Mesenchymal stem cell (in vitro differentiated cells and primary cell): ENCODE data around the gene PLEKHM2.

Experiments
- DNase-seq: peaks from one replicate; pipeline ENCODE4 v3.0.0-alpha.2; 2013
- H2AFZ ChIP-seq: one replicate; pipeline ENCODE4 v1.6.1; 2013; ENCODE audit warnings: low read depth, mild to moderate bottlenecking, control low read depth, inconsistent platforms, low read length, moderate library complexity
- H2AK5ac ChIP-seq: 2 replicates; pipeline ENCODE4 v1.6.1; 2013; ENCODE audit warnings: low read length, moderate library complexity, mild to moderate bottlenecking, inconsistent platforms; ENCODE audit not compliant: severe bottlenecking
- H2BK120ac ChIP-seq: one replicate; pipeline ENCODE4 v1.6.1; 2013; ENCODE audit warnings: low read depth, mild to moderate bottlenecking, inconsistent platforms, low read length, moderate library complexity
- H2BK12ac ChIP-seq, 2 experiments: one replicate each; pipeline ENCODE4 v1.6.1; 2013; ENCODE audit warnings: inconsistent platforms in 2 of 2, low read length in 2 of 2, mild to moderate bottlenecking in 2 of 2, moderate library complexity in 2 of 2, control low read depth in 1 of 2
- H2BK15ac ChIP-seq: one replicate; pipeline ENCODE4 v1.6.1; 2013; ENCODE audit warnings: mild to moderate bottlenecking, low read depth, inconsistent platforms; ENCODE audit not compliant: poor library complexity, severe bottlenecking
- H2BK5ac ChIP-seq: 2 replicates; pipeline ENCODE4 v1.6.1; 2013; ENCODE audit warnings: low read depth, mild to moderate bottlenecking, low read length, control low read depth, inconsistent platforms; ENCODE audit not compliant: poor library complexity, severe bottlenecking
- H3K14ac ChIP-seq, 2 experiments: one replicate each; pipeline ENCODE4 v1.6.1; 2013; ENCODE audit warnings: inconsistent platforms in 2 of 2, low read length in 2 of 2, control low read depth in 1 of 2, mild to moderate bottlenecking in 1 of 2, moderate library complexity in 1 of 2
- H3K18ac ChIP-seq, 2 experiments: one replicate each; pipeline ENCODE4 v1.6.1; 2013; ENCODE audit warnings: inconsistent platforms in 2 of 2, low read length in 2 of 2, control low read depth in 1 of 2, low read depth in 1 of 2, mild to moderate bottlenecking in 1 of 2
- H3K23ac ChIP-seq, 2 experiments: one replicate each; pipeline ENCODE4 v1.6.1; 2013; ENCODE audit warnings: inconsistent platforms in 2 of 2, low read length in 2 of 2, mild to moderate bottlenecking in 2 of 2, moderate library complexity in 2 of 2, control low read depth in 1 of 2
- H3K27ac ChIP-seq: 2 replicates; pipeline ENCODE4 v1.5.1; 2013; ENCODE audit warnings: mild to moderate bottlenecking, moderate library complexity, low read length, control low read depth, inconsistent platforms; ENCODE audit not compliant: poor library complexity, severe bottlenecking
- H3K27me3 ChIP-seq, 2 experiments: 2 replicates each; pipeline versions ENCODE4 v1.6.1 to v1.7.0; 2013; ENCODE audit warnings: low read length in 2 of 2, mild to moderate bottlenecking in 2 of 2, moderate library complexity in 2 of 2, control low read depth in 1 of 2, inconsistent platforms in 1 of 2; ENCODE audit not compliant: control insufficient read depth in 1 of 2, insufficient read depth in 1 of 2
- H3K36me3 ChIP-seq, 2 experiments: 2 replicates each; pipeline versions ENCODE4 v1.6.1 to v1.7.0; 2013; ENCODE audit warnings: low read length in 2 of 2, control low read depth in 1 of 2, inconsistent platforms in 1 of 2, low read depth in 1 of 2, mild to moderate bottlenecking in 1 of 2; ENCODE audit not compliant: insufficient read depth in 2 of 2, control insufficient read depth in 1 of 2
- H3K4ac ChIP-seq, 2 experiments: one replicate each; pipeline ENCODE4 v1.6.1; 2013; ENCODE audit warnings: inconsistent platforms in 2 of 2, low read length in 2 of 2, mild to moderate bottlenecking in 2 of 2, moderate library complexity in 2 of 2, control low read depth in 1 of 2, low read depth in 1 of 2
- H3K4me1 ChIP-seq: 2 replicates; pipeline ENCODE4 v1.6.1; 2013; ENCODE audit warnings: low read depth, low read length, control low read depth; ENCODE audit not compliant: control insufficient read depth, insufficient read depth
- H3K4me2 ChIP-seq: 2 replicates; pipeline ENCODE4 v1.6.1; 2013; ENCODE audit warnings: low read length, mild to moderate bottlenecking, inconsistent platforms; ENCODE audit not compliant: poor library complexity, severe bottlenecking
- H3K4me3 ChIP-seq, 2 experiments: 2 replicates each; pipeline versions ENCODE4 v1.5.1 to v1.7.0; 2013; ENCODE audit warnings: low read length in 2 of 2, mild to moderate bottlenecking in 2 of 2, control low read depth in 1 of 2, low read depth in 1 of 2; ENCODE audit not compliant: insufficient read depth in 1 of 2
- H3K79me1 ChIP-seq: replicated peaks from 2 replicates; pipeline ENCODE4 v1.6.1; 2013; ENCODE audit warnings: mild to moderate bottlenecking, control low read depth, low read length, inconsistent platforms; ENCODE audit not compliant: poor library complexity, severe bottlenecking
- H3K9ac ChIP-seq: 2 replicates; pipeline ENCODE4 v1.7.0; 2013; ENCODE audit warnings: mild to moderate bottlenecking, low read length, moderate library complexity
- H3K9me3 ChIP-seq: 2 replicates; pipeline ENCODE4 v1.7.0; 2013; ENCODE audit warnings: mild to moderate bottlenecking, low read length; ENCODE audit not compliant: control insufficient read depth
- H4K8ac ChIP-seq: one replicate; pipeline ENCODE4 v1.6.1; 2013; ENCODE audit warnings: inconsistent platforms, mild to moderate bottlenecking, low read length, moderate library complexity
- H4K91ac ChIP-seq: one replicate; pipeline ENCODE4 v1.6.1; 2013; ENCODE audit warnings: mild to moderate bottlenecking, low read length, inconsistent platforms
- WGBS: methylation state at CpG from one replicate; pipeline ENCODE4 v1.1.7; 2013; ENCODE audit warnings: mixed read lengths; 5-methylcytosine and 5-hydroxymethylcytosine counted together

PLEKHM2 gene

DNA sequence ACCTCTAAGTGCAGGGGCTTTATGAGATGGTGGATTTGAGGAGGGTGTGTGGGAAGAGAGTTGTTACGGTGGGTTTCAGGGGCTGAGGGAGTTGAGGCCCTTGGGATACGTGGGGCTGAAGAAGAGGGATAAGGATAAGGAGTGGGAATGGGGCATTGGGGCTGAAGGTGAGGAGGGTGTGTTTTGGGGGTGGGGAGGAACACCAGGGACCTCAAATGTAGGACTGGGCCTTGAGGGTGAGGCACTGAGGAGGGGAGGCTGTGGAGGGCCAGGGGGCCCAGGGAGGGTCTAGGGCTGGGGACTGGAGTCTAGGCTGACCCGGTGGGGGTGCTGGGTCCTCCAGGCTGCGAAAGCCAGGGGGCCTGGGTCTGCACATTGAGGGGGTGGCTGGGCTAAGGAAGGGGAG lies 1.2 kb upstream of the PLEKHM2 start:
- Histone ChIP-seq H2BK12ac (peak overlapping the region in 1 of 2 experiments; percentile 15), H3K23ac (peak overlapping the region in 1 of 2 experiments; percentile 50), H4K91ac (no peak overlapping the region), H2BK5ac (no peak overlapping the region), H3K4me2 (no peak overlapping the region), H2AFZ (no peak overlapping the region), H3K4me3 (no peak overlapping the region), H3K36me3 (peaks cover 0 to 7% of the 10 kb centered on the region in 2 experiments), H3K4me1 (peaks cover 16% of the 10 kb centered on the region), H3K9ac (peak overlapping the region; percentile 99), H4K8ac (peak overlapping the region; percentile 32), H2BK120ac (no peak overlapping the region), H2AK5ac (peak overlapping the region; percentile 7), H3K27ac (no peak overlapping the region), H3K79me1 (peaks cover 4% of the 10 kb centered on the region), H3K4ac (no peak overlapping the region), H3K9me3 (no peaks in the 10 kb centered on the region), H3K18ac (no peak overlapping the region), H3K27me3 (no peaks in the 10 kb centered on the region), H2BK15ac (no peak overlapping the region), H3K14ac (no peak overlapping the region)
- WGBS = 97% methylated on average over 4 of the region's 4 CpGs
- no peak for DNase-seq

DNA sequence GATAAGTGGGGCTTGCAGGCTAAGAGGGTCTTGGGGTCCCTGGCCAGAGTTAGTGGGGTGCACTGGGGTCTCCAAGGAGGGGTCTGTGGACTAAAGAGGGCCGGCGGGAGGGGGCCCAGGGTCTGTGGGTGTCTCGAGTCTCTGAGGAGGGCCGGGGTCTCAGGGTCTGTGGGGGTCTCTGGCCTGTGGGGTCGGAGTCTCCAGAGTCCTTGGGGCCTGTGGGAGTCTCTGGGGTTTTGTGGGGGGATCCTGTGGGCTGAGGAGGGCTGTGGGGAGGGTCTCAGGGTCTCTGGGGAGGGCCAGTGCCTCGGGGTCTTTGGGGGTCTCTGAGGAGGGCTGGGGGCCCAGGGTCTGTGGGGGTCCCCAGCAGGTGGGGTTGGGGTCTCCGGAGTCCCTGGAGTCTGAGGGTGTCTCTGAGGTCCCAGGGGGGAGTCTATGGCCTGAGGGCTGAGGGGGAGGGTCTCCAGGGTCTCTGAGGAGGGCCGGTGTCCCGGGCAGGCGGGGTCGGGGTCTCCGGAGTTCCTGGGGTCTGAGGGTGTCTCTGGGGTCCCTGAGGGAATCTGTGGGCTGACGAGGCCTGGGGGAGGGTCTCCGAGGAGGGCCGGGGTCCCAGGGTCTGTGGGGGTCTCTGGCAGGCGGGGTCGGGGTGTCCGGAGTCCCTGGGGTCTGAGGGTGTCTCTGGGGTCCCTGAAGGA lies 628 bp upstream of the PLEKHM2 start:
- H3K36me3 ChIP-seq = peaks cover 0 to 10% of the 10 kb centered on the region in 2 experiments
- peak overlapping the region; percentile 79 to 83 for H3K4me3 ChIP-seq
- H2BK120ac ChIP-seq = peak overlapping the region; percentile 99
- H3K4ac ChIP-seq = peak overlapping the region; percentile 95 to 99
- peak overlapping the region; percentile 26 for H3K27ac ChIP-seq
- peak overlapping the region in 1 of 2 experiments; percentile 50 for H3K23ac ChIP-seq
- H3K9ac ChIP-seq = peak overlapping the region; percentile 99
- peak overlapping the region; percentile 99 for H4K8ac ChIP-seq
- H2BK5ac ChIP-seq = peak overlapping the region; percentile 87
- H3K27me3 ChIP-seq = no peaks in the 10 kb centered on the region
- H4K91ac ChIP-seq = peak overlapping the region; percentile 85
- peaks cover 16% of the 10 kb centered on the region for H3K4me1 ChIP-seq
- no peak overlapping the region for H2AFZ ChIP-seq
- peak overlapping the region in 1 of 2 experiments; percentile 35 for H2BK12ac ChIP-seq
- H3K18ac ChIP-seq = peak overlapping the region; percentile 90 to 99
- peak overlapping the region; percentile 96 for H2AK5ac ChIP-seq
- H3K79me1 ChIP-seq = peaks cover 5% of the 10 kb centered on the region
- peak overlapping the region; percentile 86 for H2BK15ac ChIP-seq
- DNase-seq = no peak
- peak overlapping the region; percentile 58 to 79 for H3K14ac ChIP-seq
- peak overlapping the region; percentile 94 for H3K4me2 ChIP-seq
- H3K9me3 ChIP-seq = no peaks in the 10 kb centered on the region
- WGBS = 55% methylated on average over 18 of the region's 18 CpGs

DNA sequence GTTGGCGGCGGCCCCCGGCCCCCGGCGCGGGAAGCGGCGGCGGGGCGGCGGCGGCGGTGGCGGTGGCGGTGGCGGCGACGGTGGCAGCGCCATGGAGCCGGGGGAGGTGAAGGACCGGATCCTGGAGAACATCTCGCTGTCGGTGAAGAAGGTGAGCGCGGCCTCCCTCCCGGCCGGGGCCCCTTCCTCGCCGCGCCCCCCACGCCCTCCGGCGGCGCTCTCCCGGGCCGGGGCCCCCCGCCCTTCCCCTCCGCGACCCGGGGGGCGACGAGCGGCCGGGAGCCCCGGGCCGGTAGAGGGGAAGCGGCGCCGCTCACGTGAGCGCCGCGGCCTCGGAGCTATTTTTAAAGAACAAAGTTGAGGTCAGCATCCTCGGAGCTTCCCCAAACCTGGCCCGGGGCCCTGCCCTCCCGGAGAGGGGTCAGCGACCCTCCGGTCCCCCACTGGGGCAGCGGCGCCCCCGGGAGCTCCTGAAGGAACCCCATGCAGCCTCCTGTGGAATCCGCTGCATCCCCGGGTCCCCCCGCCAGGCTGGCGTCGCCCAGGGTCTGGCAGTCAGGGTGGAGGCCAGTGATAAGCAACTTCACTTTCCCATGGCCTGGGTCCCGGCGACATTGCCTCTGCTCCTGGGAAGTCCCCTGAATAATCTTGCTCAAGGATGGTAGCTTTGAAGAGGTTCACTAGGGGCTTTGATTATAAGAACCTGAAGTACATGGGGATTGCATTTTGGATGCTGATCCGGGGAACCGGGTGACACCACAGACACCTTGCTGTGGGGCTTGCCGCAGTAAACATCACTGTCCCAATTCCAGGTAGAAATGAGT lies 560 bp downstream of the PLEKHM2 start:
- peak; percentile 66 for DNase-seq
- peak overlapping the region; percentile 98 for H3K9ac ChIP-seq
- peak overlapping the region; percentile 99 for H2BK120ac ChIP-seq
- whole genome bisulfite sequencing = 3% methylated on average over 47 of the region's 72 CpGs
- H3K18ac ChIP-seq = peak overlapping the region; percentile 80 to 91
- H3K27me3 ChIP-seq = no peaks in the 10 kb centered on the region
- peak overlapping the region; percentile 29 for H4K91ac ChIP-seq
- peak overlapping the region; percentile 83 to 98 for H3K4me3 ChIP-seq
- peak overlapping the region; percentile 98 for H2BK15ac ChIP-seq
- H2AFZ ChIP-seq = no peak overlapping the region
- H3K27ac ChIP-seq = no peak overlapping the region
- no peaks in the 10 kb centered on the region for H3K9me3 ChIP-seq
- H3K4me2 ChIP-seq = peak overlapping the region; percentile 83
- peak overlapping the region; percentile 83 to 95 for H3K4ac ChIP-seq
- H2AK5ac ChIP-seq = no peak overlapping the region
- peaks cover 8% of the 10 kb centered on the region for H3K79me1 ChIP-seq
- peak overlapping the region; percentile 43 to 80 for H3K23ac ChIP-seq
- no peak overlapping the region for H2BK5ac ChIP-seq
- H2BK12ac ChIP-seq = no peak overlapping the region
- H4K8ac ChIP-seq = peak overlapping the region; percentile 99
- H3K36me3 ChIP-seq = peaks cover 6 to 15% of the 10 kb centered on the region in 2 experiments
- H3K14ac ChIP-seq = peak overlapping the region; percentile 39 to 94
- H3K4me1 ChIP-seq = peaks cover 14% of the 10 kb centered on the region

DNA sequence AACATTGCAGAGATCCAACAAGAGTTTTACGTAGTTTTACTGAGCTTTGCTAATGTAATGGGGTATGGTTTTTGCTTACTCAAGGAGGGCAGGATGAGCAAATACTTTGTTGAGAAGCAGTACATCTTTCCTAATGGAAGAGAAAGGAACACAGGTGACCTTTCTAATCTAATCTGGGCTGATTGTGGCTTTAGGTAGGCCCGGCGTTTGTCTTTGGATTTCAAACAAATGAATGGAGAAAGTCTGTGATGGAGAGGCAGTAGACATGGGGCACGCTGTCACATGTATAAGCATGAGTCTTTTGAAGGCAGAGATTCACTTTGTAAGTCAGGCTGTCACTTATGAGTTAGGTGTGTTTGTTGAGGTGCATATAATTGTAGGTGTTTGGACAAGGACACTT lies 1.7 kb downstream of the PLEKHM2 start:
- no peak overlapping the region for H3K23ac ChIP-seq
- H3K4me1 ChIP-seq = peaks cover 12% of the 10 kb centered on the region
- H3K36me3 ChIP-seq = peaks cover 6 to 17% of the 10 kb centered on the region in 2 experiments
- H3K14ac ChIP-seq = no peak overlapping the region
- H2BK15ac ChIP-seq = no peak overlapping the region
- WGBS = 80% methylated on average over 4 of the region's 4 CpGs
- H3K9ac ChIP-seq = peak overlapping the region; percentile 98
- no peak overlapping the region for H4K91ac ChIP-seq
- no peak overlapping the region for H2AK5ac ChIP-seq
- peak overlapping the region in 1 of 2 experiments; percentile 98 for H3K4me3 ChIP-seq
- H4K8ac ChIP-seq = no peak overlapping the region
- no peak overlapping the region for H3K27ac ChIP-seq
- peaks cover 8% of the 10 kb centered on the region for H3K79me1 ChIP-seq
- no peak overlapping the region for H2BK12ac ChIP-seq
- peak; percentile 23 for DNase-seq
- H2BK120ac ChIP-seq = no peak overlapping the region
- no peak overlapping the region for H2AFZ ChIP-seq
- no peak overlapping the region for H3K18ac ChIP-seq
- H3K9me3 ChIP-seq = no peaks in the 10 kb centered on the region
- H3K27me3 ChIP-seq = no peaks in the 10 kb centered on the region
- H3K4me2 ChIP-seq = no peak overlapping the region
- no peak overlapping the region for H3K4ac ChIP-seq
- H2BK5ac ChIP-seq = no peak overlapping the region
